ENCODE results near the gene GRK1.

Gene GRK1

DNA sequence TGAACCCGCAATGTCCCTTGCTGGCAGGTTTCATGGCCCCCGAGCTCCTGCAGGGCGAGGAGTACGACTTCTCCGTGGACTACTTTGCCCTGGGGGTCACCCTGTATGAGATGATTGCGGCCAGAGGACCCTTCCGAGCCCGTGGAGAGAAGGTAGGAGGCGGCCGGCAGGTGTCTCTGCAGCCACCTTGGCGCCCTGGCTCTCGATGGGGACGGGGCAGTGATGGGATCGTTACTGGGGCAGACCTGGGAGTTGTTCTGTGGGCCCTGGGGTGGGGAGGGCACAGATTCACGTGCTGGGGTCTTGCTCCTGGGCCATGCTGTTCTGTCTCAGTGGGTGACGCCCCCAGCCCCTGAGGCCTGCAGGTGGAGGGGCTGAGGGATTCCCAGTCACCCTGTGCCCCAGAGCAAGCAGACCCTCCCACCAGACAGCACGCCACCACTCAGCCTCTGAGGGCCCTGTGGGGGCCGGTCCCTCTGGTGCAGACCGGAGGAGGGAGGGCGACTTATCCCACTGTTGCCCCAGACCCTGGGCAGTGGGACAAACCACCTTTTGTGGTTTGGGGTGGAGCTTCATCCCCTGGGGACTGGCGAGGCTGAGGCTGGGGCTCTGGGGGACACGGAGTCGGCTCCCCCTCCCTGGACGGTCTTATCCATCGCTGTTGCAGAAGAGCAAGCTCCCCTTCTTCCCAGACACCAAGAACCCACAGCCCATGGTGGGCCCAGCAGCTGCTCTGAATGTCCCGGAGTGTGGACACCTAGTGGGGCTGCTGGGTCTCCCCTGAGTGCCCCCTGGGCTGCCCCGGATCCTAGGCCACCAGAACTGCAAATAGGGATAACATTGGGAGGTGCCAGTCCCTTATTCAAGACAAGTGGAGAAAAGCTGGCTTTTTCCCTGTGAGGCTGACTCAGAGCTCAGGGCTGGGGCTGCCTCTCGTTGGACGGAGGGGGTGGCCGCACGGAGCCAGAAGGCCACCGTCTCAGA lies 64.5 kb downstream of the GRK1 start:
- DNase-seq = no peak

DNA sequence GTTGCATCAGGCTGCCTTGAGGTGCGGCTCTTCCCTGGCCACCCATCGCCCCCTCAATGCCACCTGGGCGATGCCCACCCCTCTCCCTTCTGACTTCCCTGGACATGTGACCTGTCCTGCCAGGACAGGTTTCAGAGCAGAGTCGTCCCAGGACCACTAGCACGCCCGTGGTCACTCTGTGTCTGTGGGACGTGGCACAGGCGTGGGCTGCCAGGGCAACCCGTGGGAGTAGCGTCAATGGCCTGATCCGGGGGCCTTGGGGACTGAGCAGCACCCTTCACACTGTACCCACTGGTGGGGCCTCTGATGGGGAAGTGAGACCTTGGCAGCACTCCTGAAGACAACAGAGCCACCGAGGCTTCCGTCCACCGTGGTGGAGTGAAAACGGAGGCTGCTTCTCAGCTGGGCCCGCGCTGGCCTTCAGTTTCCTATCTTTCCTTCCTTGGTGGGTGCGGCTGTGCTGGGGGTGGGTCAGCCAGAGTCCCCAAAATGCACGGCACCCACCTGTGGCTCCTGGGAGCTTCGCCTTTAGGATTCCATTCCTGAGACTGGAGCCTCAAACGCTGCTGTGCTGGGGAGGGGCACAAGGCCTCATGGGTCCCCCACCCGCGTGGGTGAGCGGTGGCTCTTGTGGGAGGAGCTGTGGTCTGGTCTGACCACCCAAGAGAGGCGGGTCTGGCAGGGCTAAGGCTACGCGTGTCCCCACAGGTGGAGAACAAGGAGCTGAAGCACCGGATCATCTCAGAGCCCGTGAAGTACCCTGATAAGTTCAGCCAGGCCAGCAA lies 65.3 kb downstream of the GRK1 start:
- no peak for DNase-seq

DNA sequence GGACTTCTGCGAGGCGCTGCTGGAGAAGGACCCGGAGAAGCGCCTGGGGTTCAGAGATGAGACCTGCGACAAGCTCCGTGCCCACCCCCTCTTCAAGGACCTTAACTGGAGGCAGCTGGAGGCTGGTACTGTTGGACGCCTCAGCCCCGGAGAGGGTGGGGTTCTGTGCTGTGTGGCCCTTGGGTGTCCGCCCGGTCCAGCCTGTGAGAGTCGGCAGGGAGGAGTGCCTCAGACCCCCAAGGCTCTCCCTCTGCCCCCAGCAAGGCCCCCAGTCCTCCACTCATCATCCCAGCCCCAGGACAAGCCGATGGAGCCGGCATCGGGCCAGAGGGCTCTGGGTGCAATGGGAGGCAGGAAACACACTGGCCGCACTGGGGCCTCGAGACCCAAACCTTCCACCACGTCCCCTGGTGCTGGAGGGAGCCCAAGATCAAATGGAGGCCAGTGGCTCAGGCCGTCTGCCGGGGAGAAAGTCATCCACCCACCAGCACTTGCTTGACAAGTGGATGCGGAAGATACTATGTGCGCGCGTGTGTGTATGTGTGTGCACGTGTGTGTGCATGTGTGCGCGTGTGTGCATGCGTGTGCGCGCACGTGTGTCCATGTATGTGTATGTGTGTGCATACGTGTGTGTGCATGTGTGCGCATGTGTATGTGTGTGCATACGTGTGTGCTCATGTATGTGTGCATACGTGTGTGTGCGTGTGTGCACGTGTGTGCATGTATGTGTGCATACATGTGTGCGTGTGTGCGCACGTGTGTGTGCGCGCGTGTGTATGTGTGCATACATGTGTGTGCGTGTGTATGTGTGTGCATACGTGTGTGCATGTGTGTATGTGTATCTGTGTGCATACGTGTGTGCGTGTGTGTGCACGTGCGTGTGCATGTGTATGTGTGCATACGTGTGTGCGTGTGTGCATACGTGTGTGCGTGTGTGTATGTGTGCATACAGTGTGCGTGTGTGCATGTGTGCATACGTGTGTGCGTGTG lies 66.2 kb downstream of the GRK1 start:
- no peak for DNase-seq

DNA sequence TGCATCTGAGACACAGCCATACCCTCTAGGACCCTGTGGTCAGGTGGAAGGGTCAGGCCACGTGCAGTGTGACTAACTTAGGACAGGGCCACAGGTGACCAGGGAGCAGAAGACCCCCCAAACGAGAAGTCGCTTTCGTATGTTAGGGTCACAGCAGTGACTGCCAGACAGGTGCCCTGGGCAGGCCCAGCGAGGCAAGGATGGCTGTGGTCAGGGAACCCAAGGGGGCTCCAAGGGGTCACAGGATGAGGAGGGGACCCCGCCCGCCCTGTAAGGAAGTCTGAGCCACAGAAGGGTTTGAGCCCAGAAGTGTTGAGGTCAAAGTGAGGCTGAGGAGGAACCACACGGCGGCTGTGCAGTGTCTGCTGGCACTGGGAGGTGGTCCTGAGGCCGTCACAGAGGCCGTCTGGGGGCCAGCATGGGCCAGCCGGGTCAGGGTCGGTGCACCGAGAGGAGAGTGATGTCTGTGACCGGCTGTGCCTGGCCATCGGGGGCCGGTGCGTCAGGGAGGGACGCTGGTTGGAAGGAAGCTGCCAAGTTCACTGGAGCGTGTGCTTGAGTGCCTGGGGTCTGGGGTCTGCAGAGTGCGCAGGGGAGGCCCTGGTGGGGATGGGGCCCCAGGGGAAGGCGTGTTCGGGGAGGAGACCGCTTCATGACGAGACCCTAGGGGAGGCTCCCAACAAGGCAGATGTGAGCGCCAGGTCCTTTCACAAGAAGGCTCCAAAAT lies 67.2 kb downstream of the GRK1 start:
- no peak for DNase-seq

DNA sequence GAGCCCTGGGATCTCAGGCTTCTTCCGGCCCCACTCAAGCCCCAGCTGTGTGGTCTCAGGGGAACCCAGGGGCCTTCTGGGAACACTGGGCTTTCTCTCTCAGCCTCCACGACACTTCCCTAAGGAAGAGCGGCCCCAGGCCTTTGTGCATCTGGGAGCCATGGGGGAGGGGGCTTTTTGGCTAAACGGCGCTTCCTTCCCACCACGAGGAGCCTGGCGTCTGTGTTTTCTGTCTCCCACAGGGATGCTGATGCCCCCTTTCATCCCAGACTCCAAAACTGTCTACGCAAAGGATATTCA lies 67.8 kb downstream of the GRK1 start:
- DNase-seq = no peak

DNA sequence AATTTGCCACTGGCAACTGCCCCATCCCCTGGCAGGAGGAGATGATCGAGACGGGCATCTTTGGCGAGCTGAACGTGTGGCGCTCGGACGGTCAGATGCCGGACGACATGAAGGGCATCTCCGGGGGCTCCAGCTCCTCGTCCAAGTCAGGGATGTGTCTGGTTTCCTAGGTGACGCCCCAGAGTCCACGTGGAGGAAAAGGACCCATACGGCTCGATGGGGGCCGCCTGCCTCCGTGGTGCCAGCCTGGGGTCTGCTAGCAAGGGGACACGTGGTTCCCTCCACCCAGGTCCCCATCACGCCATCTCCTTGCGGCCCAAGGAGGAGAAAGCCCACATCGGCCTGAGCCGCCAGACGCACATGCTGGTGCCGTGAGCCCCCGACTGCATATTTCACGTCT lies 68.2 kb downstream of the GRK1 start:
- no peak for DNase-seq

DNA sequence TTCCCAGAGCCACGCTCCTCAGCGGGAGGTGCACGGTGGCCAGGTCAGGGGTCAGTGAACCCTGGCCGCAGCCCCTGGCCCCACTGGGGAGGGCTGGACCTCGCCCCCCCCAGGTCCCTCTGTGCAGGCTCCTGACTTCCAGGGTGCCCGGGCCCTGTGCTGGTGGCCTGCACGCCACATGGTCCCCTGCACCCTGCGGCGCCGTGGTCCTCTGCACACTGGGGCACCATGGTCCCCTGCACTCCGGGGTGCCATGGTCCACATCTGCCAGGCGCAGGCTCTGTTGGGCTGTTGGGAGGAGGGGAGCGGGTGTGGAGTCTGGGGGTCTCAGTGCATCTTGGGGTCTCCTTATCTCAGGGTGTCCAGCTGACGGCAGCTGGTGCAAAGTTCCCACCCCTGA lies 68.7 kb downstream of the GRK1 start:
- no peak for DNase-seq

DNA sequence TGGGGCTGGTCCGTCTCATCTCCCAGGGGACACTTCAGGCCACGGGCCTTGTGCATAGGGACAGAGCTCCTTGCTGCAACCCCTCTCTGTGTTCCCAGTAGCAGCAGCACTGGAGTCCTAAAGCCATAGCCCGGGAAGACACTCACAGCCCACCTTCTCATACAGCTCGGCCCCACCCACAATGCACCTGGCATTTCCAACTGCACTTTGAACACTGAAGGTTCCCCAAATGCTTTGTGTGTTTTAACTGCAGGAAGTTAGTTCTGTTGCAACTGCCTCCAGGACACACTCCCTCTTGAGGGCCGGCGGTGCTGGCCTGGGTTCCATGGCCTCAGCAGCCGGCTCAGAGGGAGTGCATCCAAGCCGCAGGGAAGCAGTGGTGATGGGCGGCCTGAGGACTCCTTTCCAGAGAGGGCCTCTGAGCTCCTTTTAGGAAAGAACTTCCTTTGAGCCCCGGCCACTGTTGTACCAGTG lies 69.3 kb downstream of the GRK1 start:
- no peak for DNase-seq

DNA sequence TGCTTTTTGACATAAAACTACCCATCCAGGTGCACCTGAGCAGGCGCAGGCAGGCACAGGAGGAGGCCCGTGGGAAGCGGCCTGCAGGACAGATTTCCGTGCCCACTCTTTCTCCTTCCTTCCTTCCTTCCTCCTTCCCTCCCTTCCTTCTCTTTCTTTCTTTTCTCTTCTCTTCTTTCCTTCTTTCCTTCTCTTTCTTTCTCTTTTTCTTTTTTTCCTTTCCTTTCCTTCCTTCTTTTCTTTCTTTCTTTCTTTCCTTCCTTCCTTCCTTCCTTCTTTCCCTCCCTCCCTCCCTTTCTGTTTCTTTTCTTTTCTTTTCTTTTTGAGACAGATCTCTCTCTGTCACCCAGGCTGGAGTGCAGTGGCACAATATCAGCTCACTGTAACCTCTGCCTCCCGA lies 70.8 kb downstream of the GRK1 start:
- DNase-seq = no peak

DNA sequence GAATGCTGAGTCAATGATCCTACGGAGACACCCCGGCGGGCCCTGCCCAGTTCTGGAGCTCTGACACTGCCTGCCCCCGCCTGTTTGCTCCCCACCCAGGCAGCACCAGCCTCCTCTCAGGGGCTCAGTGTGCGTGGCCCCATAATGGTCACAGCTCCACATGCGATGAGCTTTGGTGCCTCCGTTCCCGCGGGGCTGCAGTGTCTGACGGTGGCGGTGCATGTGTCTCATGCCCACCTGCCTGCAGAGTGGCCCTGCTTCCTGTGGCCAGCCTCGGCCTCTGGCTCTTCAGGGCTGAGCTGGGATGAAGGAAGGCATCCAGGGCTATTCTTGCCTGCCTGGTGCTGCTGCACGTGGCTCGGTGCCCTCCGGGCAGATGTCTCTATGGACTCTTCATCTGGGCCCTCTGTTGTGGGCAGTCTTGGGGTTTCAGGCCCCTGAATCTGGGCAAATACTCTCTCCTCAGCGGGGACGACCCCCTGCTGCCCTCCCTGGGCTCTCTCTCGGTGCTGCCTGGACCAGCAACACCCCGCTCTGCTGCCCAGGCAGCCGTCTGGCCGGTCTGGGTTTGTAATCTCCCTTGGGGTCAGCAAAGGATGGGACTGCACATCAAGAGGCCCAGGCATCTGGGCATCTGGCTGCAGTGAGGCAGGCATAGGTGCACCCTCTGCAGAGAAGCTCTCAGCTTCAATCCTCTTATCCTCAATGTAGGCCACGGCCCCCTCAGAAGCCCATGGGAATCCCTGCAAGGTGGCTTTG lies 72.7 kb downstream of the GRK1 start:
- no peak for DNase-seq

DNA sequence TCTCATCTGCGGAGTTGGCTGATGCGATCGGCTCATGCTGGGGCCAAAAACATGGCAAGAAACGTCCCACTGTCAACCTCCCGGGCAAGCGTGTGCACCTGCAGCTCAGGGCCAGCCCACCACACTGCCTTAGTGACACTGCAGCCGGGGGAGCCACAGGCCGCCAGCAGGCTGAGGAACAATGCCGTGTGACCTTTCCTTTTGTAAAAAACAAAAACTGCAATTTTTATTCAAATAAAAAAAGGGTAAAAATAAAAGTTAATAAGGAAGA lies 73.2 kb downstream of the GRK1 start:
- no peak for DNase-seq

DNA sequence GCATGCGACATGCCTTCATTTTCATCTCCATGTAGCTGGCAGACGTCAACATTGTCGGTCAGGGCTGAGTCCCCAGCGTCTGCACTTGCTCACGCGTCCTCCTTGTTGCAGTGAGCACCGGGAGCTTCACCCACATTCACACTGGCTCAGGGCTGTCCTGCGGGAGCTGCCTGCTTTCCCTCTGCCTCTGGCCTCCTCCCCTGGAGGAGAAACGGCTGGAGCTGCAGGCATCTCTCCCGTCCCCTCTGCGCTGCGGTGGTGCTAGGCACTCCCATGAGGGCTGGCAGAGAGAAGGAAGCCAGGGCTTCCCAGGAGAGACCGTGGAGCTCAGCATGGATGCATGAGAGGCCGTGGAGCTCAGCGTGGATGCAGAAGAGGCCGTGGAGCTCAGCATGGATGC lies 73.6 kb downstream of the GRK1 start:
- no peak for DNase-seq

DNA sequence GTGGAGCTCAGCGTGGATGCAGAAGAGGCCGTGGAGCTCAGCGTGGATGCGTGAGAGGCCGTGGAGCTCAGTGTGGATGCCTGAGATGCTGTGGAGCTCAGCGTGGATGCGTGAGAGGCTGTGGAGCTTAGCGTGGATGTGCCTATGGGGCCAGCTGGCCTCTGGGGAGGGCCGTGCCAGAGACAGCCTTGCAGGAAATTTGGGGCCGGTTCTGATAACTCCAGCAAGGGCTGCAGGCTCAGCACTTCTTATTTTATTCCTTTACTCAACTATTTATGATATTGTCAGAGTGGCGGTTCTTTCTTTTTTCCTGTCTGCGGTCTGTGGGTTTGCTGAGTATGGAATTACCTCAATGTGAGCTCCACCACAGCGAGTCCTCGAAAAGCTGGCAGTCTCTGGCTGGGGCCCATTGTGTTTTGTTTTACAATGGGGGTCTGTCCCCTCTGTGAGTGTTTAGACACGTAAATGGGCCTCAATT lies 74.2 kb downstream of the GRK1 start:
- no peak for DNase-seq

DNA sequence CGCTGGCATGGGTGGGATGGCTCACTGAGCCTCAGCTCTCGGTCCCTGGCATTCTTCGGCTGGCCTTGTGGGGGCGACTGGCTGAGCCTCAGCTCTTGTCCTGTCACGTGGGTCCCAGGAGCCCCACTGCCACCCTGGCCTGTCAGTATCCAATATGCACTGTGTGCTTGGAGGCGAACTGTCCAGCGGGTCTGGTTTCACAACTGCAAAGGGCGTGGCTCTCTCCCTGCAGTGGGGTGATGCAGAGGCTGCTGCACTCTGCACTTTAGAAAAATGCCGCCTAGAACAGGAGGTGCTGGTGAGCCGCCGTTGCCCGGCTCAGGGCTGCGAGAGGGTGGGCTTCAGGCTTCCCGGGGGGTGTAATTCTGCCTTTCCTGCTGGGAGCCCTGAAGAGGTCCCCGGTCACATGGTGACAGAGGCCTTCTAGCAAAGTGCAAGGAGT lies 75.0 kb downstream of the GRK1 start:
- DNase-seq = peak; percentile 53

DNA sequence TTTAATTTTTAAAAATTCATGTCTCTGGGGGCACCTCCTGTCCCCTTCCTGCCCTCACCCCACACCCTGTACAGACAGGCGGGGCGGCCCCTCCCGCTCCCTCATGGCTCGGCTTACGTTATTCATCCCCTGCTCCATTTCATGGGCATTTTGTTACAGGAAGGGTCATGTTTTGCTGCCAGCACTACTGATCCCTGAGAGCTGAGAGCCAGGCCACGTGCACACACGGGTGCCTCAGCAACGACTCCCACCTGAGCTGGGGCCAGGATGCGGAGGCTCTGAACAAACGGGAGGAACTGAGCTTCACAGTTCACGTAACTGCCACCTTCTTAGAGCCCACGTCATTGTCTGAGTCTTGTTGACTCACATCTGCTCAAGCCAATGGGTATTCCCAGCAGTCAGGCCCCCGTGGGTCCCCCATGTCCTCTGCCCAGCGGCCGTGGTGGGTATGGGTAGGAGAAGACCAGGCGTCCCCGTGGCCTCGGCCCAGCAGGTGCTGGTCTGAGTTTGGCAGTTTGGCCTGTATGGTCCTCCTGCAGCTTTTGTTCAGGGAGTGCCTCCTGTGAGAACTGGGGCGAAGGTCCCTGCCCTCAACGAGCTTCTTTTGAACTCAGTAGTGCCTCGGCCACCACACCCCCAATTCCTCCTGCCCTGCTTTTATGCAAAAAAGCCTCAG lies 75.6 kb downstream of the GRK1 start:
- peak; percentile 19 for DNase-seq

DNA sequence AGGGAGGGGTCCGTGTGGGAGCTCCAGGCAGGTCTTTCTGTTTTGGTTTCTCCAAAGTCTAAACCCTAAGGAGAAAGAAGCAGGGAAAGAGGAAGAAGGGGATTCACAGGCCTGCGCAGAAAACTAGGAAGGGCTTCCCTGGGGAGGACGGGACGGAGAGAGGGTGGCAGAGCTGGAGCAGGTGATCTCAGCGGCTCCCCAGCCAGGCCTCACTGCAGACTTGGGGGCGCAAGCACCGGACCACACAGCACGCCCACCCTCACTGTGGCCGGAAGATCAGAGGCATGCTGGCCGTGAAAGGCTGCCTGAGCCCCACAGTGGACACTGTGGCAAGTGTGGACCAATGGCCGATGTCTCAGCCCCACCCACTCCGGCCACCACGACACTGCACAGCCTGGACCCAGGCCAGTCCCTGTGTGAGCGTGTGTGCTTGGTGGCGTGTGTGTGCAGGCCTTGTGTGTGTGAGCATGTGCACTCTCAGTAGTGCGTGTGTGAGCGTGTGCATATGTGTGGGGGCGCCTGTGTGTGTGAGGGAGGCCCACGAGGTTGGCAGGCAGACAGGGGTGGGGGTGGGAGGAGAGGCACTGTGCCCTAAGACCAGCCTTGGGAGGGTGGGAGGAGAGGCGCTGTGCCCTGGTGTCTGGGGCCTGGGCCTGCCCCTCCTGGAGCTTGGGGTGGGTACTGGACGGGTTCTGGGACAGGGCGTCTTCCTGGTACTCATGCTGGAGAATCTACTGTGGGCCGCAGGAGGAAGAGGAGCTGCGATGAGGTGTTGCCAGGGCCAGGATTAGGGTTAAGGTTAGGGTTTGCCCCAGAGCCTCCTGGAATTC lies 76.6 kb downstream of the GRK1 start:
- DNase-seq = no peak

DNA sequence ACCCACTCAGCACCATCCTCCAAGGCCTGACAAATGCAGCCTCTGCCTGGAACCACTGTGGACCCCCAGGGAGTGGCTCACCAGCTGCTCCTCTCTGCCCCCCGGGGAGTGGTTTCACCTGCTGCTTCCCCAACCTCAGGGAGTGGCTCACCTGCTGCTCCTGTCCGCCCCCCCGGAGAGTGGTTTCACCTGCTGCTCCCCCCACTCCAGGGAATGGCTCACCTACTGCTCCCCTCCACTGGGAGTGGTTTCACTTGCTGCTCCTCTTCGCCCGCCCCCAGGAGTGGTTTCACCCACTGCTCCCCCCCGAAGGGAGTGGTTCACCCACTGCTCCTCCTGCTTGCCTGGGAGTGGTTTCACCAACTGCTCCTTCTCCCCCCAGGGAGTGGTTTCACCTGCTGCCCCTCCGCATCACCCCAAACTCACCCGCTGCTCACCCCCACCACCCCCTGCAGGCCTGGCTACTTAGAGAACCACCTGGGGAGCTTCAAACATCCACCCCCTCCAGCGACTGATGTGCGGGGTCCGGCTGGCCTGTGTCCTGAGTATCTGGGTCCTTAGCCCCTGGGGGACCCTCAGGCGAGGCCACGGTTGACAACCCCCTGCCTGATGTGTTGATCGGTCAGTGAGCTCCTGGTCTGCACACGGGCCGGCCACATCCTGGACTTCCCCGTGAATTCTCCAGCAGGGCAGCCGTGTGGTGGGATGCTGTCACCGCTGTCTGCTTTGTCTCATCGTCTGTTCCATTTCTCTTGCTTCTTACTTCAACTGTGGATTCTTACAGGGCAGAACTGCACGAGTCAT lies 77.4 kb downstream of the GRK1 start:
- DNase-seq = no peak

DNA sequence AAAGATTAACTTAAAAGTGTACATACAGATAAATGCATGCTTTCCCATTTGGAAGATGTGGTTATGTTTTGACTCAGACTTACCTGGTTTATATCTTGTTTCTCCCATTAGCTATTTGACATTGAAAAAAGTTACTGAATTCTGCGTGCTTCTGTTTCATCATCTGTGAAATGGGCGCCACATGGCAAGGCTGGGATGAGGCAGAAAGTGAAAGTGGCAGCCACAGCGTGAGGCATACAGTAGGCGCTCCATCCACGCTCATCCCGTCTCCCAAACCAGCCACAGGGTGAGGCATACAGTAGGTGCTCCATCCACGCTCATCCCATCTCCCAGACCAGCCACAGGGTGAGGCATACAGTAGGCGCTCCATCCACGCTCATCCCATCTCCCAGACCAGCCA lies 78.0 kb downstream of the GRK1 start:
- DNase-seq = no peak

Data from SHP77 treated with DMSO at 0.1 percent for 48 hours (cell line).